Measurements from ENCODE around the gene LLGL2. TPM values are rescaled to one million over a fixed set of nuclear protein-coding genes. Genes with fewer than 3 reads are reported as not detected.
A peak's percentile ranks its signal among the peaks of the same experiment; 100 is the strongest.
"Not testable (repeated sequence)": the region's sequence is repeated elsewhere in the genome, so short reads cannot be mapped to it uniquely, and the experiment has no call there.

The LLGL2 gene
- total RNA-seq, 1 experiment from 2014 or later = not detected

GRCh38 chr17:75507733-75508719 is 17.5 kb upstream of the LLGL2 start:
- DNase-seq (ENCODE audit: low read depth) = no peak

GRCh38 chr17:75508931-75509361 is 16.6 kb upstream of the LLGL2 start:
- no peak for DNase-seq (ENCODE audit: low read depth)

- DNase-seq (ENCODE audit: low read depth) = no peak
Observed at GRCh38 chr17:75509528-75510258, 15.8 kb upstream of the LLGL2 start.

- DNase-seq (ENCODE audit: low read depth) = no peak
Observed at GRCh38 chr17:75511270-75511609, 14.3 kb upstream of the LLGL2 start.

GRCh38 chr17:75511610-75512575 is 13.6 kb upstream of the LLGL2 start:
- no peak for DNase-seq (ENCODE audit: low read depth)

GRCh38 chr17:75512926-75513640 is 12.4 kb upstream of the LLGL2 start:
- no peak for DNase-seq (ENCODE audit: low read depth)

GRCh38 chr17:75513641-75514000 is 11.9 kb upstream of the LLGL2 start:
- DNase-seq (ENCODE audit: low read depth) = no peak

- DNase-seq (ENCODE audit: low read depth) = no peak
Observed at GRCh38 chr17:75514299-75514918, 11.1 kb upstream of the LLGL2 start.

- DNase-seq (ENCODE audit: low read depth) = no peak
Observed at GRCh38 chr17:75514919-75515495, 10.5 kb upstream of the LLGL2 start.

- peak; percentile 80 for DNase-seq (ENCODE audit: low read depth)
Observed at GRCh38 chr17:75515496-75516254, 9.8 kb upstream of the LLGL2 start, which contains the start of gene CASKIN2. TSS of gene CASKIN2 (minus strand) at chr17:75515537. CDS start at chr17:75513804, 1,733 bp downstream.

GRCh38 chr17:75516255-75516618 is 9.3 kb upstream of the LLGL2 start, which contains the start of gene TSEN54:
TSS of gene TSEN54 (plus strand) at chr17:75516528. CDS start at chr17:75516561, 33 bp downstream.
- DNase-seq (ENCODE audit: low read depth) = peak; percentile 82

GRCh38 chr17:75516619-75517296 is 8.7 kb upstream of the LLGL2 start:
- DNase-seq (ENCODE audit: low read depth) = no peak

GRCh38 chr17:75517297-75517865 is 8.1 kb upstream of the LLGL2 start:
- DNase-seq (ENCODE audit: low read depth) = no peak

GRCh38 chr17:75518201-75518600 is 7.3 kb upstream of the LLGL2 start:
- no peak for DNase-seq (ENCODE audit: low read depth)

- DNase-seq (ENCODE audit: low read depth) = no peak
Observed at GRCh38 chr17:75518983-75519537, 6.4 kb upstream of the LLGL2 start.

GRCh38 chr17:75520413-75520812 is 5.1 kb upstream of the LLGL2 start:
- DNase-seq (ENCODE audit: low read depth) = not testable (repeated sequence)

GRCh38 chr17:75521290-75521689 is 4.2 kb upstream of the LLGL2 start:
- DNase-seq (ENCODE audit: low read depth) = no peak
